Upper lobe of right lung (tissue), 1 donor: ENCODE data around the gene DAB1. TPM values are rescaled to one million over a fixed set of nuclear protein-coding genes. Genes with fewer than 3 reads are reported as not detected.

ENCODE experiments used
- ATAC-seq: fragments of 200-7000 bp; cut with Tn5 transposase; one replicate; pipeline ENCODE4 v1.9.1; 2020; ENCODE audit warnings: mild to moderate bottlenecking, moderate library complexity
- DNase-seq: peaks from one replicate; pipeline ENCODE4 v3.0.0-alpha.2; 2020
- H3K27ac ChIP-seq: fragments of 200-600 bp; one replicate; pipeline ENCODE4 v1.8.0; 2022
- H3K27me3 ChIP-seq: fragments of 200-600 bp; one replicate; pipeline ENCODE4 v1.8.0; 2022; ENCODE audit warnings: mild to moderate bottlenecking
- H3K36me3 ChIP-seq: fragments of 200-600 bp; one replicate; pipeline ENCODE4 v1.8.0; 2022
- H3K4me1 ChIP-seq: fragments of 200-600 bp; one replicate; pipeline ENCODE4 v1.8.0; 2022
- H3K4me3 ChIP-seq: fragments of 200-600 bp; one replicate; pipeline ENCODE4 v1.8.0; 2022; ENCODE audit warnings: mild to moderate bottlenecking
- H3K9me3 ChIP-seq: fragments of 200-600 bp; one replicate; pipeline ENCODE4 v1.8.0; 2022
- CTCF ChIP-seq: fragments of 200-600 bp; IDR thresholded peaks from one replicate; pipeline ENCODE4 v1.8.0; 2022; ENCODE audit warnings: antibody characterized with exemption
- intact Hi-C: fragments of 100-400 bp; cut with DNase I; formaldehyde crosslinking; loops from one replicate; pipeline ENCODE4 v1.11.0; 2022
- total RNA-seq: library from RNA; stranded (reverse); fragmentation: NEBNext Ultra II Directional; extraction: Animal tissue kit (Norgen Biotek cat#: 25700); gene quantifications from one replicate; pipeline ENCODE4 v1.2.1, GENCODE V29; 2021
- donor health status: DM: no; HTN: yes; CAD: no; lungs with severe emphysema.

The DAB1 gene
- total RNA-seq, 1 donor from 2014 or later: 0.29 TPM

- H3K4me1 ChIP-seq: no peaks in the 10 kb centered on the region
- no peaks in the 10 kb centered on the region for H3K9me3 ChIP-seq
- ATAC-seq (no peak), DNase-seq (no peak)
- TF ChIP-seq CTCF: no peak
- no peaks in the 10 kb centered on the region for H3K27me3 ChIP-seq
- H3K36me3 ChIP-seq: no peaks in the 10 kb centered on the region
- no peak overlapping the region for H3K4me3 ChIP-seq
- H3K27ac ChIP-seq: no peak overlapping the region
- intact Hi-C loops: no loop called here
Measured at GRCh38 chr1:56964349-56965017, 459.4 kb downstream of the DAB1 start.

- no peaks in the 10 kb centered on the region for H3K9me3 ChIP-seq
- intact Hi-C loops: no loop called here
- no peaks in the 10 kb centered on the region for H3K4me1 ChIP-seq
- no peaks in the 10 kb centered on the region for H3K27me3 ChIP-seq
- no peak overlapping the region for H3K4me3 ChIP-seq
- H3K27ac ChIP-seq: no peak overlapping the region
- DNase-seq: no peak
- H3K36me3 ChIP-seq: no peaks in the 10 kb centered on the region
- ATAC-seq: no peak
- no peak for TF ChIP-seq CTCF
Measured at GRCh38 chr1:56963667-56964066, 460.2 kb downstream of the DAB1 start.

- no peak for TF ChIP-seq CTCF
- no peaks in the 10 kb centered on the region for H3K27me3 ChIP-seq
- H3K4me3 ChIP-seq: no peak overlapping the region
- intact Hi-C loops: no loop called here
- no peak overlapping the region for H3K27ac ChIP-seq
- DNase-seq (no peak), ATAC-seq (no peak)
- no peaks in the 10 kb centered on the region for H3K36me3 ChIP-seq
- H3K4me1 ChIP-seq: no peaks in the 10 kb centered on the region
- no peaks in the 10 kb centered on the region for H3K9me3 ChIP-seq
Measured at GRCh38 chr1:56961426-56961825, 462.4 kb downstream of the DAB1 start.

GRCh38 chr1:56958526-56958925 is 465.3 kb downstream of the DAB1 start:
- H3K27ac ChIP-seq: no peak overlapping the region
- H3K9me3 ChIP-seq: no peaks in the 10 kb centered on the region
- TF ChIP-seq CTCF: no peak
- H3K4me3 ChIP-seq: no peak overlapping the region
- H3K4me1 ChIP-seq: no peaks in the 10 kb centered on the region
- no peaks in the 10 kb centered on the region for H3K27me3 ChIP-seq
- DNase-seq: no peak
- ATAC-seq: no peak
- intact Hi-C loops: no loop called here
- H3K36me3 ChIP-seq: no peaks in the 10 kb centered on the region

GRCh38 chr1:56957931-56958330 is 465.9 kb downstream of the DAB1 start:
- Histone ChIP-seq H3K9me3 (no peaks in the 10 kb centered on the region), H3K27me3 (no peaks in the 10 kb centered on the region), H3K36me3 (no peaks in the 10 kb centered on the region), H3K4me1 (no peaks in the 10 kb centered on the region), H3K27ac (no peak overlapping the region), H3K4me3 (no peak overlapping the region)
- no peak for ATAC-seq
- TF ChIP-seq CTCF: no peak
- DNase-seq: no peak
- intact Hi-C loops: no loop called here

- Histone ChIP-seq H3K36me3 (no peaks in the 10 kb centered on the region), H3K9me3 (no peaks in the 10 kb centered on the region), H3K4me1 (no peaks in the 10 kb centered on the region), H3K27ac (no peak overlapping the region), H3K4me3 (no peak overlapping the region), H3K27me3 (no peaks in the 10 kb centered on the region)
- TF ChIP-seq CTCF: no peak
- ATAC-seq (no peak), DNase-seq (no peak)
- intact Hi-C loops: no loop called here
Measured at GRCh38 chr1:56954664-56955063, 469.2 kb downstream of the DAB1 start.
